ENCODE results near the gene FCGBP.
A peak's percentile ranks its signal among the peaks of the same experiment; 100 is the strongest.

FCGBP gene

DNA sequence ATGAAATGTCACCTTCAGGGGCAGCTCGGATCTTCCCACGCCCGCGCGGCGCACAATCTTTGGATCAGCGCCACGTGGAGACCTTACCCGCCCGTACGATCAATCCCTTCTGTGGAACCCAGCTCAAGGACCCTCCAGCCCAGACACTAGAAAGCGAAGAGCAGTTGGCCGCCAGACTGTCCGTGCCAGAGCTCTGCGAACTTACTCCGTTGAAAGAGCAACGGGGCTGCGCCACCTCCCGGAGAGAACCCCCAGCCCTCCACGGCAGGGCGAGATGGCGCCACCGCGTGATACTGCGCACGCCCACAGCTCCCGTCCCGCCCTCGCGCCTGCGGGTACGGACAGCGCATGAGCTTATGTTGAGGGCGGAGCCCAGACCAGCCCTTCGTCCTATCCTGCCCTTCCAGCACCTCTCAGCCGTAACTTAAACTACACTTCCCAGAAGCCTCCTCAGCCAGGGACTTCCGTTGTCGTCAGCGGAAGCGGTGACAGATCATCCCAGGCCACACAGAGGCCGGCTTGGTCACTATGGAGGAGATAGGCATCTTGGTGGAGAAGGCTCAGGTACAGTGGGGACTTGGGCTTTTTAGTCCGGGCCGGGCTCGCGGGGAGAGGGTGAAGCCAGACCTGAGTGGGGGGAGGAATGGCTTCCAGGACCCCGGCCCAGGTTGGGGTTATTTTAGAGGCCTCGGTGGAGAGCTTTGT lies 36.4 kb upstream of the FCGBP start, which contains the start of gene PSMC4:
Gene PSMC4, plus strand, starts transcription at position 491 of the 705 bp plus-strand sequence. Its CDS starts 38 bp downstream, at position 529.
- H2BK120ac ChIP-seq (ENCODE audit: low read depth, low read length): no peak within 1 kb of the TSS
- peak within 1 kb of the TSS; percentile 96 for H3K9ac ChIP-seq (ENCODE audit: low read length)
- H2BK15ac ChIP-seq (replicated peaks; ENCODE audit: low read depth): no peak within 1 kb of the TSS
- H3K23ac ChIP-seq (ENCODE audit: low read length): peak within 1 kb of the TSS; percentile 24
- WGBS (ENCODE audit: extremely low coverage, insufficient coverage, low lambda C conversion rate): no CpG with 5 or more reads among the region's 47 CpGs
- no peak within 1 kb of the TSS for H2BK5ac ChIP-seq (ENCODE audit: low read length)
- H3K79me2 ChIP-seq (ENCODE audit: control insufficient read depth, insufficient read depth, low read length): peaks cover 13% of the 10 kb centered on the region
- peak within 1 kb of the TSS; percentile 98 for H3K4me3 ChIP-seq (ENCODE audit: low read length)
- H3K27ac ChIP-seq (ENCODE audit: low read depth, low read length): peak within 1 kb of the TSS; percentile 7
- peaks cover 7% of the 10 kb centered on the region for H3K36me3 ChIP-seq (ENCODE audit: control insufficient read depth, insufficient read depth, low read length)
- H3K18ac ChIP-seq (ENCODE audit: low read length): peak within 1 kb of the TSS; percentile 78
- H3K27me3 ChIP-seq (ENCODE audit: insufficient read depth, low read length, poor library complexity): no peaks in the 10 kb centered on the region
- H3K4me1 ChIP-seq (ENCODE audit: control insufficient read depth, low read depth, low read length): no peaks in the 10 kb centered on the region
- H3K4ac ChIP-seq (ENCODE audit: low read depth, low read length): peak within 1 kb of the TSS; percentile 6
- peak within 1 kb of the TSS; percentile 97 for H3K56ac ChIP-seq (ENCODE audit: low read length)
- H2AK5ac ChIP-seq (ENCODE audit: low read length): peak within 1 kb of the TSS; percentile 95
- peak; percentile 100 for DNase-seq
- peaks cover 8% of the 10 kb centered on the region for H3K79me1 ChIP-seq (ENCODE audit: low read length)
- peak within 1 kb of the TSS; percentile 86 for H4K5ac ChIP-seq (ENCODE audit: low read length)
- peak within 1 kb of the TSS; percentile 70 for H4K8ac ChIP-seq (ENCODE audit: low read depth, low read length)
- H3K4me2 ChIP-seq (ENCODE audit: low read length): peak within 1 kb of the TSS; percentile 100

DNA sequence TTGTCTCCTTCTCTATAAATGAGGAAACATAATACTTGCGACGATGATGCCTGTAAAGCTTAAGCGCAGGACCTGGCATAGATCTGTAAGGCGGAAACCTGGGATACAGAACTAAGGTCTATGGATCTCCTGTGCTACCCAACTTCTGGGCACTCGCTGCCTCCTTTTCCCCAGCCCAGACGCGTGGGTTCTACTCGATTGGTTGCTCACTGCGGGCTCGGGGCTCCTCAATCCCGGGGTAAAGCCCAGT lies 35.9 kb upstream of the FCGBP start:
- no peak overlapping the region for H3K18ac ChIP-seq (ENCODE audit: low read length)
- H2BK120ac ChIP-seq (ENCODE audit: low read depth, low read length): no peak overlapping the region
- H3K27me3 ChIP-seq (ENCODE audit: insufficient read depth, low read length, poor library complexity): no peaks in the 10 kb centered on the region
- peak overlapping the region; percentile 86 for H4K5ac ChIP-seq (ENCODE audit: low read length)
- WGBS (ENCODE audit: extremely low coverage, insufficient coverage, low lambda C conversion rate): no CpG with 5 or more reads among the region's 11 CpGs
- H3K56ac ChIP-seq (ENCODE audit: low read length): peak overlapping the region; percentile 94
- H4K8ac ChIP-seq (ENCODE audit: low read depth, low read length): peak overlapping the region; percentile 65
- peak overlapping the region; percentile 64 for H3K4me2 ChIP-seq (ENCODE audit: low read length)
- H2AK5ac ChIP-seq (ENCODE audit: low read length): peak overlapping the region; percentile 18
- peak overlapping the region; percentile 61 for H3K4me3 ChIP-seq (ENCODE audit: low read length)
- H3K79me2 ChIP-seq (ENCODE audit: control insufficient read depth, insufficient read depth, low read length): peaks cover 13% of the 10 kb centered on the region
- no peak overlapping the region for H3K4ac ChIP-seq (ENCODE audit: low read depth, low read length)
- H3K27ac ChIP-seq (ENCODE audit: low read depth, low read length): peak overlapping the region; percentile 7
- peak overlapping the region; percentile 81 for H3K9ac ChIP-seq (ENCODE audit: low read length)
- H3K36me3 ChIP-seq (ENCODE audit: control insufficient read depth, insufficient read depth, low read length): peaks cover 7% of the 10 kb centered on the region
- no peak overlapping the region for H3K23ac ChIP-seq (ENCODE audit: low read length)
- H3K4me1 ChIP-seq (ENCODE audit: control insufficient read depth, low read depth, low read length): no peaks in the 10 kb centered on the region
- no peak overlapping the region for H2BK15ac ChIP-seq (replicated peaks; ENCODE audit: low read depth)
- DNase-seq: no peak
- no peak overlapping the region for H2BK5ac ChIP-seq (ENCODE audit: low read length)
- H3K79me1 ChIP-seq (ENCODE audit: low read length): peaks cover 8% of the 10 kb centered on the region

DNA sequence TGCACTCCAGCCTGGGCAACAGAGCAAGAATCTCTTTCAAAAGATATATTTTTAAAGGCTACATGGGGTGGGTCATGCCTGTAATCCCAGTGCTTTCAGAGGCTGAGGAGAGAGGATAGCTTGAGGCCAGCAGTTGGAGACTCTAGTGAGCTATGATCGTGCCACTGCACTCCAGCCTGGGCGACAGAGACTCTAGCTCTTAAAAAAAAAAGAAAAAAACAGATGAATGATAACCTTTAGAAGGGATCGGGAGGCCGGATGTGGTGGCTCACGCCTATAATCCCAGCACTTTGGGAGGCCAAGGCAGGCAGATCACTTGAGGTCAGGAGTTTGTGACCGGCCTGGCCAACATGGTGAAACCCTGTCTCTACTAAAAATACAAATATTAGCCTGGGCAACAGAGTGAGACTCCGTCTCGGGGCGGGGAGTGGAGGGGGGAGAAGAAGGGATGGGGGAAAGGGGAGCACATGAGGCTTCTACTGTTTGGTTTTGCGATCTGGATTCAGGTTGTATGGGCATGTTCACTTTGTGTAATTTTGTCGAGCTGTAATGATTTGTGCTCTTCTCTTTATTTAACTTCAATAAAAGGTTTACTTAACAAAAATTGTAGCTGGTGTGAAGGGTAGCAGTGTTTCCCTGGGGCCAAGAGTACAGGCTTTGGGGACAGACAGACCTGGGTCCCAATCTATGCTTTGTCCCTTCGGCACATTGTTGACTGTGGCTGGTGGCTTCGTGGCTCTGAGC lies 35.4 kb upstream of the FCGBP start:
- no peak overlapping the region for H3K4ac ChIP-seq (ENCODE audit: low read depth, low read length)
- peaks cover 13% of the 10 kb centered on the region for H3K79me2 ChIP-seq (ENCODE audit: control insufficient read depth, insufficient read depth, low read length)
- H3K9ac ChIP-seq (ENCODE audit: low read length): peak overlapping the region; percentile 81
- peak overlapping the region; percentile 86 for H4K5ac ChIP-seq (ENCODE audit: low read length)
- H3K18ac ChIP-seq (ENCODE audit: low read length): no peak overlapping the region
- H2BK5ac ChIP-seq (ENCODE audit: low read length): no peak overlapping the region
- H3K23ac ChIP-seq (ENCODE audit: low read length): no peak overlapping the region
- H2AK5ac ChIP-seq (ENCODE audit: low read length): peak overlapping the region; percentile 18
- peak overlapping the region; percentile 61 for H3K4me3 ChIP-seq (ENCODE audit: low read length)
- H3K4me1 ChIP-seq (ENCODE audit: control insufficient read depth, low read depth, low read length): no peaks in the 10 kb centered on the region
- H3K4me2 ChIP-seq (ENCODE audit: low read length): peak overlapping the region; percentile 64
- H2BK15ac ChIP-seq (replicated peaks; ENCODE audit: low read depth): no peak overlapping the region
- H3K79me1 ChIP-seq (ENCODE audit: low read length): peaks cover 8% of the 10 kb centered on the region
- H3K27me3 ChIP-seq (ENCODE audit: insufficient read depth, low read length, poor library complexity): no peaks in the 10 kb centered on the region
- no CpG with 5 or more reads among the region's 13 CpGs for WGBS (ENCODE audit: extremely low coverage, insufficient coverage, low lambda C conversion rate)
- H3K36me3 ChIP-seq (ENCODE audit: control insufficient read depth, insufficient read depth, low read length): peaks cover 7% of the 10 kb centered on the region
- DNase-seq: no peak
- no peak overlapping the region for H2BK120ac ChIP-seq (ENCODE audit: low read depth, low read length)
- H4K8ac ChIP-seq (ENCODE audit: low read depth, low read length): peak overlapping the region; percentile 65
- peak overlapping the region; percentile 94 for H3K56ac ChIP-seq (ENCODE audit: low read length)
- no peak overlapping the region for H3K27ac ChIP-seq (ENCODE audit: low read depth, low read length)

DNA sequence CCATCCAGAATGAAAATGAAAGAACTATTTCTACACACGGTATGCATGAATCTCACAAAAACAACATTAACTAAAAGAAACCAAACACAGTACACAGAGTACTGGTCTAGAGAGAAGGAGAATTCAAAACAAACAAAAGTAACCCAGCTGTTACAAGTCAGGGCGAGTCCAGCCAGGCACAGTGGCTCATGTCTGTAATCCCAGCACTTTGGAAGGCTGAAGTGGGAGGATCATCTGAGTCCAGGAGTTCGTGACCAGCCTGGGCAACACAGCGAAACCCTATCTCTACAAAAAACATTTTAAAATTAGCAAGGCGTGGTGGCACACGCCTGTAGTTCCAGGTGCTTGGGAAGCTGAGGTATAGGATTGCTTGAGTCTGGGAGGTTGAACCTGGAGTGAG lies 34.8 kb upstream of the FCGBP start:
- no peak overlapping the region for H2BK15ac ChIP-seq (replicated peaks; ENCODE audit: low read depth)
- no peak overlapping the region for H3K18ac ChIP-seq (ENCODE audit: low read length)
- H3K36me3 ChIP-seq (ENCODE audit: control insufficient read depth, insufficient read depth, low read length): peaks cover 2% of the 10 kb centered on the region
- H3K79me2 ChIP-seq (ENCODE audit: control insufficient read depth, insufficient read depth, low read length): peaks cover 13% of the 10 kb centered on the region
- peaks cover 8% of the 10 kb centered on the region for H3K79me1 ChIP-seq (ENCODE audit: low read length)
- H3K23ac ChIP-seq (ENCODE audit: low read length): no peak overlapping the region
- H2BK120ac ChIP-seq (ENCODE audit: low read depth, low read length): no peak overlapping the region
- H3K9ac ChIP-seq (ENCODE audit: low read length): no peak overlapping the region
- no peak overlapping the region for H4K5ac ChIP-seq (ENCODE audit: low read length)
- no peak overlapping the region for H3K4me3 ChIP-seq (ENCODE audit: low read length)
- no peak overlapping the region for H4K8ac ChIP-seq (ENCODE audit: low read depth, low read length)
- H3K4me1 ChIP-seq (ENCODE audit: control insufficient read depth, low read depth, low read length): no peaks in the 10 kb centered on the region
- H3K4me2 ChIP-seq (ENCODE audit: low read length): no peak overlapping the region
- H2AK5ac ChIP-seq (ENCODE audit: low read length): no peak overlapping the region
- no peak for DNase-seq
- WGBS (ENCODE audit: extremely low coverage, insufficient coverage, low lambda C conversion rate): no CpG with 5 or more reads among the region's 6 CpGs
- H3K27ac ChIP-seq (ENCODE audit: low read depth, low read length): no peak overlapping the region
- no peaks in the 10 kb centered on the region for H3K27me3 ChIP-seq (ENCODE audit: insufficient read depth, low read length, poor library complexity)
- no peak overlapping the region for H3K56ac ChIP-seq (ENCODE audit: low read length)
- no peak overlapping the region for H2BK5ac ChIP-seq (ENCODE audit: low read length)
- no peak overlapping the region for H3K4ac ChIP-seq (ENCODE audit: low read depth, low read length)

DNA sequence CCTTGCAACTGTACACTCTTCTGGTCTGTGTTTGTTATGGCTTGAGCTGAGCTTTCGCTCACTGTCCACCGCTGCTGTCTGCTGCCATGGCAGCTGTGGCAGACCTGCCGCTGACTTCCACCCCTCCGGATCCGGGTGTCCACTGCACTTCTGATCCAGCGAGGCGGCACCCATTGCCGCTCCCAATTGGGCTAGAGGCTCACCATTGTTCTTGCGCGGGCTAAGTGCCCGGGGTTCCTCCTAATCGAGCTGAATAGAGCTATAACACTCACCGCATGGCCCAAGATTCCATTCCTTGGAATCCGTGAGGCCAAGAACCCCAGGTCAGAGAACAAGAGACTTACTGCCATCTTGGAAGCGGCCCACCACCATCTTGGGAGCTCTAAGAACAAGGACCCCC lies 34.4 kb upstream of the FCGBP start:
- H3K4ac ChIP-seq (ENCODE audit: low read depth, low read length): no peak overlapping the region
- no peak overlapping the region for H3K23ac ChIP-seq (ENCODE audit: low read length)
- no peak for DNase-seq
- no CpG with 5 or more reads among the region's 15 CpGs for WGBS (ENCODE audit: extremely low coverage, insufficient coverage, low lambda C conversion rate)
- H3K4me2 ChIP-seq (ENCODE audit: low read length): no peak overlapping the region
- peaks cover 13% of the 10 kb centered on the region for H3K79me2 ChIP-seq (ENCODE audit: control insufficient read depth, insufficient read depth, low read length)
- no peak overlapping the region for H2BK5ac ChIP-seq (ENCODE audit: low read length)
- no peak overlapping the region for H2AK5ac ChIP-seq (ENCODE audit: low read length)
- no peaks in the 10 kb centered on the region for H3K36me3 ChIP-seq (ENCODE audit: control insufficient read depth, insufficient read depth, low read length)
- no peak overlapping the region for H3K56ac ChIP-seq (ENCODE audit: low read length)
- no peak overlapping the region for H3K18ac ChIP-seq (ENCODE audit: low read length)
- no peak overlapping the region for H4K5ac ChIP-seq (ENCODE audit: low read length)
- H2BK15ac ChIP-seq (replicated peaks; ENCODE audit: low read depth): no peak overlapping the region
- H3K79me1 ChIP-seq (ENCODE audit: low read length): peaks cover 8% of the 10 kb centered on the region
- H3K27me3 ChIP-seq (ENCODE audit: insufficient read depth, low read length, poor library complexity): no peaks in the 10 kb centered on the region
- H3K4me1 ChIP-seq (ENCODE audit: control insufficient read depth, low read depth, low read length): no peaks in the 10 kb centered on the region
- no peak overlapping the region for H4K8ac ChIP-seq (ENCODE audit: low read depth, low read length)
- no peak overlapping the region for H3K4me3 ChIP-seq (ENCODE audit: low read length)
- H3K27ac ChIP-seq (ENCODE audit: low read depth, low read length): no peak overlapping the region
- no peak overlapping the region for H2BK120ac ChIP-seq (ENCODE audit: low read depth, low read length)
- H3K9ac ChIP-seq (ENCODE audit: low read length): no peak overlapping the region

Measured in mesendoderm (in vitro differentiated cells).